Inflammatory macrophage (primary cell): ENCODE measurements around the gene DNASE1L2.

Experiments used
- DNase-seq, 2 donors: peaks; one replicate each; pipeline ENCODE4 v3.0.0-alpha.2; 2020 to 2022

The DNASE1L2 gene

GRCh38 chr16:2204416-2205103 is 31.7 kb upstream of the DNASE1L2 start:
- DNase-seq = peak in 1 of 2 donors; percentile 17

- peak; percentile 80 to 87 for DNase-seq
Measured at GRCh38 chr16:2205104-2205966, 30.9 kb upstream of the DNASE1L2 start, which contains the start of gene MLST8. TSS of gene MLST8 (plus strand) at chr16:2205454. CDS start at chr16:2206086, 632 bp downstream.

GRCh38 chr16:2205967-2206313 is 30.3 kb upstream of the DNASE1L2 start:
- DNase-seq = no peak

GRCh38 chr16:2206420-2206779 is 29.8 kb upstream of the DNASE1L2 start:
- DNase-seq = no peak

GRCh38 chr16:2206780-2207433 is 29.3 kb upstream of the DNASE1L2 start:
- DNase-seq = peak; percentile 44 to 74

- no peak for DNase-seq
Measured at GRCh38 chr16:2207872-2208271, 28.4 kb upstream of the DNASE1L2 start.

- no peak for DNase-seq
Measured at GRCh38 chr16:2208308-2208707, 27.9 kb upstream of the DNASE1L2 start.

GRCh38 chr16:2208772-2209171 is 27.5 kb upstream of the DNASE1L2 start:
- DNase-seq = no peak

GRCh38 chr16:2209258-2210008 is 26.8 kb upstream of the DNASE1L2 start:
- DNase-seq = no peak

- DNase-seq = no peak
Measured at GRCh38 chr16:2210009-2210332, 26.3 kb upstream of the DNASE1L2 start.

GRCh38 chr16:2210386-2211365 is 25.6 kb upstream of the DNASE1L2 start, which contains the start of gene BRICD5:
TSS of gene BRICD5 (minus strand) at chr16:2210863. CDS start at chr16:2210833, 30 bp downstream.
- DNase-seq = no peak

- no peak for DNase-seq
Measured at GRCh38 chr16:2211923-2212347, 24.3 kb upstream of the DNASE1L2 start.

GRCh38 chr16:2212362-2213324 is 23.6 kb upstream of the DNASE1L2 start:
- DNase-seq = peak; percentile 57 to 62

GRCh38 chr16:2213817-2214718 is 22.2 kb upstream of the DNASE1L2 start:
- peak in 1 of 2 donors; percentile 47 for DNase-seq

GRCh38 chr16:2214719-2214968 is 21.6 kb upstream of the DNASE1L2 start, which contains the start of gene PGP:
TSS of gene PGP (minus strand) at chr16:2214840. CDS start at chr16:2214777, 63 bp downstream.
- no peak for DNase-seq

GRCh38 chr16:2216330-2216729 is 19.9 kb upstream of the DNASE1L2 start:
- no peak for DNase-seq

- DNase-seq = peak; percentile 100
Measured at GRCh38 chr16:2223221-2223941, 12.9 kb upstream of the DNASE1L2 start, which contains the start of gene E4F1. TSS of gene E4F1 (plus strand) at chr16:2223591. CDS start at chr16:2223614, 23 bp downstream.

GRCh38 chr16:2223942-2224486 is 12.2 kb upstream of the DNASE1L2 start:
- peak; percentile 26 to 59 for DNase-seq
